NCI-H2107 treated with DMSO at 0.1 percent for 48 hours (cell line): ENCODE results near the gene NEDD9.
A peak's percentile ranks its signal among the peaks of the same experiment; 100 is the strongest.

Experiments
- DNase-seq: peaks from one replicate; lab custom pipeline; 2025; ENCODE audit not compliant: unreplicated experiment; lab: John Stamatoyannopoulos, UW

Gene NEDD9

GRCh38 chr6:11146117-11146826, 86.2 kb downstream of the NEDD9 start:
- DNase-seq: no peak

- peak; percentile 32 for DNase-seq
Observed at GRCh38 chr6:11144393-11144851, 88.0 kb downstream of the NEDD9 start.

GRCh38 chr6:11143394-11144371, 88.8 kb downstream of the NEDD9 start:
- no peak for DNase-seq

- DNase-seq: no peak
Observed at GRCh38 chr6:11142296-11143027, 90.0 kb downstream of the NEDD9 start.

GRCh38 chr6:11141295-11141694, 91.2 kb downstream of the NEDD9 start:
- no peak for DNase-seq

GRCh38 chr6:11140056-11140455, 92.4 kb downstream of the NEDD9 start:
- no peak for DNase-seq

- DNase-seq: no peak
Observed at GRCh38 chr6:11139051-11139960, 93.2 kb downstream of the NEDD9 start.

- no peak for DNase-seq
Observed at GRCh38 chr6:11136809-11137208, 95.7 kb downstream of the NEDD9 start.
